Suppressor macrophage treated with lipopolysaccharide for 4 hours (primary cell): ENCODE results near the gene SORCS1.
"Not testable (repeated sequence)": the region's sequence is repeated elsewhere in the genome, so short reads cannot be mapped to it uniquely, and the experiment has no call there.

Experiments
- DNase-seq: peaks from one replicate; pipeline ENCODE4 v3.0.0-alpha.2; 2020

SORCS1 gene

GRCh38 chr10:106938513-106938912 lies 226.0 kb downstream of the SORCS1 start:
- DNase-seq, result no peak

GRCh38 chr10:106935978-106936451 lies 228.5 kb downstream of the SORCS1 start:
- DNase-seq, result peak; percentile 91

- DNase-seq, result no peak
Measured at GRCh38 chr10:106931853-106932249, 232.7 kb downstream of the SORCS1 start.

- DNase-seq, result peak; percentile 76
Measured at GRCh38 chr10:106931159-106931852, 233.2 kb downstream of the SORCS1 start.

- DNase-seq, result peak; percentile 44
Measured at GRCh38 chr10:106930751-106931150, 233.8 kb downstream of the SORCS1 start.

- no peak for DNase-seq
Measured at GRCh38 chr10:106929291-106929895, 235.1 kb downstream of the SORCS1 start.

GRCh38 chr10:106928151-106928550 lies 236.4 kb downstream of the SORCS1 start:
- not testable (repeated sequence) for DNase-seq

- DNase-seq, result no peak
Measured at GRCh38 chr10:106925191-106925590, 239.3 kb downstream of the SORCS1 start.

- no peak for DNase-seq
Measured at GRCh38 chr10:106920538-106920937, 244.0 kb downstream of the SORCS1 start.

- DNase-seq, result peak; percentile 12
Measured at GRCh38 chr10:106919871-106920282, 244.6 kb downstream of the SORCS1 start.

GRCh38 chr10:106917452-106918055 lies 247.0 kb downstream of the SORCS1 start:
- no peak for DNase-seq

- DNase-seq, result no peak
Measured at GRCh38 chr10:106914016-106914415, 250.5 kb downstream of the SORCS1 start.

- no peak for DNase-seq
Measured at GRCh38 chr10:106913348-106913747, 251.2 kb downstream of the SORCS1 start.

GRCh38 chr10:106911096-106911495 lies 253.4 kb downstream of the SORCS1 start:
- DNase-seq, result no peak

GRCh38 chr10:106910666-106911065 lies 253.8 kb downstream of the SORCS1 start:
- no peak for DNase-seq

GRCh38 chr10:106908225-106908624 lies 256.3 kb downstream of the SORCS1 start:
- no peak for DNase-seq

GRCh38 chr10:106904209-106904608 lies 260.3 kb downstream of the SORCS1 start:
- no peak for DNase-seq

GRCh38 chr10:106903180-106903579 lies 261.3 kb downstream of the SORCS1 start:
- no peak for DNase-seq

- DNase-seq, result peak; percentile 51
Measured at GRCh38 chr10:106900016-106900652, 264.4 kb downstream of the SORCS1 start.

GRCh38 chr10:106898446-106898845 lies 266.1 kb downstream of the SORCS1 start:
- no peak for DNase-seq

GRCh38 chr10:106897719-106898118 lies 266.8 kb downstream of the SORCS1 start:
- no peak for DNase-seq

- no peak for DNase-seq
Measured at GRCh38 chr10:106894692-106895091, 269.8 kb downstream of the SORCS1 start.

GRCh38 chr10:106877574-106877973 lies 286.9 kb downstream of the SORCS1 start:
- DNase-seq, result no peak

- DNase-seq, result peak; percentile 72
Measured at GRCh38 chr10:106874604-106874889, 290.0 kb downstream of the SORCS1 start.
